HepG2 (cell line): ENCODE measurements around the gene TPRN. TPM values are rescaled to one million over a fixed set of nuclear protein-coding genes. Genes with fewer than 3 reads are reported as not detected.

Source experiments
- ATAC-seq: fragments of 200-7000 bp; cut with Tn5 transposase; 3 replicates; pipeline ENCODE4 v1.9.1; 2020; ENCODE audit warnings: mild to moderate bottlenecking, moderate library complexity
- BruUV-seq: library from RNA; stranded (reverse); fragments of 400-500 nt; replicated peaks from 2 replicates; lab custom pipeline; 2021; lab: Mats Ljungman, UMichigan
- CTCF ChIA-PET: fragments of 300-600 bp; formaldehyde crosslinking; extraction: SDS; loops from one replicate; lab custom pipeline; 2021; ENCODE audit warnings: low total read pairs, inconsistent platforms, low intra/inter-chr PET ratio; lab: Yijun Ruan, JAX
- POLR2A ChIA-PET: fragments of 350-600 bp; sonication (Branson Sonifier 250); formaldehyde crosslinking; loops from one replicate; lab custom pipeline; 2020; ENCODE audit warnings: antibody characterized with exemption, inconsistent platforms; lab: Yijun Ruan, JAX
- DNase-seq: peaks from one replicate; pipeline ENCODE4 v3.0.0-alpha.2; 2015; ENCODE audit warnings: low spot score
- FAIRE-seq: peaks from 3 replicates; lab custom pipeline; 2011; peaks lifted over from hg19 to GRCh38; lab: Jason Lieb, UNC
- H2AFZ ChIP-seq: one replicate; pipeline ENCODE4 v1.6.1; 2011; ENCODE audit warnings: low read length, inconsistent platforms
- H3K27ac ChIP-seq: fragments of 300-600 bp; 3 replicates; pipeline ENCODE4 v1.8.0; 2011; ENCODE audit warnings: mixed run types, mild to moderate bottlenecking, mixed read lengths, low read length, inconsistent platforms; ENCODE audit not compliant: insufficient read depth; ENCODE audit errors: extremely low read length
- H3K27me3 ChIP-seq, 2 experiments: fragments of 200-600 bp in 1 of 2; 2 replicates in 1 of 2; 3 replicates in 1 of 2; pipeline versions ENCODE4 v1.6.0 to v1.8.0; 2011; ENCODE audit warnings: low read length in 2 of 2, mild to moderate bottlenecking in 2 of 2, moderate library complexity in 2 of 2, inconsistent platforms in 1 of 2; ENCODE audit not compliant: insufficient read depth in 2 of 2, control insufficient read depth in 1 of 2
- H3K36me3 ChIP-seq, 2 experiments: fragments of 200-600 bp in 1 of 2; replicated peaks in 1 of 2; 2 replicates in 1 of 2; 3 replicates in 1 of 2; pipeline versions ENCODE4 v1.5.1 to v1.8.0; 2011; ENCODE audit warnings: low read length in 2 of 2, inconsistent platforms in 1 of 2; ENCODE audit not compliant: insufficient read depth in 2 of 2, control insufficient read depth in 1 of 2
- H3K4me1 ChIP-seq: 2 replicates; pipeline ENCODE4 v1.5.1; 2012; ENCODE audit warnings: low read length, inconsistent platforms; ENCODE audit not compliant: insufficient read depth
- H3K4me2 ChIP-seq: 2 replicates; pipeline ENCODE4 v1.6.0; 2011; ENCODE audit warnings: low read depth, low read length, inconsistent platforms
- H3K4me3 ChIP-seq, 3 experiments: fragments of 200-600 bp in 1 of 3; sonication (generic), shearing (Covaris generic) in 1 of 3; replicated peaks in 1 of 3; 2 replicates each; pipeline ENCODE4 v1.5.1; 2011 to 2016; ENCODE audit warnings: low read length in 3 of 3, inconsistent platforms in 2 of 3, low read depth in 2 of 3, mild to moderate bottlenecking in 2 of 3, control low read depth in 1 of 3, mixed read lengths in 1 of 3; ENCODE audit not compliant: insufficient read depth in 1 of 3
- H3K79me2 ChIP-seq: one replicate; pipeline ENCODE4 v1.6.1; 2011; ENCODE audit warnings: low read length, inconsistent platforms; ENCODE audit not compliant: insufficient read depth
- H3K9ac ChIP-seq: 2 replicates; pipeline ENCODE4 v1.6.0; 2011; ENCODE audit warnings: mild to moderate bottlenecking, low read depth, low read length, inconsistent platforms; ENCODE audit not compliant: insufficient read depth
- H3K9me3 ChIP-seq: 2 replicates; pipeline ENCODE4 v1.5.1; 2012; ENCODE audit warnings: mild to moderate bottlenecking, low read length
- H4K20me1 ChIP-seq: 2 replicates; pipeline ENCODE4 v1.6.0; 2011; ENCODE audit warnings: inconsistent platforms, mild to moderate bottlenecking, low read length, moderate library complexity; ENCODE audit not compliant: insufficient read depth
- ZFY ChIP-seq: sonication (generic); formaldehyde crosslinking; IDR thresholded peaks from 2 replicates; pipeline ENCODE4 v1.4.0; 2020; ENCODE audit warnings: missing genetic modification reagents
- ZNF550 ChIP-seq: sonication (generic); formaldehyde crosslinking; IDR thresholded peaks from 2 replicates; pipeline ENCODE4 v1.4.0; 2020; ENCODE audit warnings: mild to moderate bottlenecking, missing genetic modification reagents, borderline replicate concordance
- ZSCAN25 ChIP-seq: sonication (generic); formaldehyde crosslinking; IDR thresholded peaks from 2 replicates; pipeline ENCODE4 v1.8.0; 2022; ENCODE audit warnings: mild to moderate bottlenecking, missing genetic modification reagents
- WGBS: methylation state at CpG from one replicate; pipeline ENCODE4 v1.1.6; 2017; ENCODE audit warnings: low lambda C conversion rate; 5-methylcytosine and 5-hydroxymethylcytosine counted together
- in situ Hi-C: cut with HindIII; loops from 2 replicates; pipeline ENCODE4 v1.10.0; 2017; ENCODE audit warnings: low pct_unique_long_range_greater_than_20kb; ENCODE audit not compliant: extremely low pct_ligation_motif_present
- intact Hi-C: fragments of 100-400 bp; cut with micrococcal nuclease; formaldehyde crosslinking; loops from one replicate; pipeline ENCODE4 v1.10.0; 2022; ENCODE audit not compliant: unreplicated experiment
- polyA plus RNA-seq, 8 experiments: library from polyadenylated mRNA; depleted of rRNA in 3 of 8; stranded (reverse) in 7 of 8; unstranded in 1 of 8; fragments of >200 nt; fragmentation: Illumina TruSeq in 4 of 8; extraction: Trizol in 4 of 8; gene quantifications; 2 replicates each; pipeline versions ENCODE4 v1.2.1 to v1.2.3, GENCODE V29; 2011 to 2016; ENCODE audit warnings: low read depth in 4 of 8, missing spikeins in 1 of 8, mixed read lengths in 1 of 8; ENCODE audit not compliant: insufficient read depth in 1 of 8
- total RNA-seq, 5 experiments: library from RNA; depleted of rRNA; stranded (reverse); fragments of >200 nt; fragmentation: Illumina TruSeq; extraction: Trizol; gene quantifications; 2 replicates each; pipeline ENCODE4 v1.2.3, GENCODE V29; 2016; ENCODE audit warnings: low read depth in 1 of 5
- TF ChIP-seq, protein P1 (sequence below): sonication (generic); formaldehyde crosslinking; IDR thresholded peaks from 2 replicates; pipeline ENCODE4 v1.8.0; 2022; ENCODE audit warnings: missing genetic modification reagents, mild to moderate bottlenecking, moderate library complexity, borderline replicate concordance
- TF ChIP-seq, protein P2 (sequence below), 2 experiments: fragments of 450-650 bp in 1 of 2; sonication (generic) in 1 of 2; formaldehyde crosslinking in 1 of 2; IDR thresholded peaks; 2 replicates each; pipeline versions ENCODE4 v1.6.1 to v1.8.0; 2016 to 2022; ENCODE audit warnings: antibody characterized with exemption in 1 of 2, mild to moderate bottlenecking in 1 of 2, missing genetic modification reagents in 1 of 2

Gene TPRN
- total and polyA plus RNA-seq, 2 of the 13 experiments (the other 11 are each of a cell fraction or from before 2014, with no cell fraction given), result 10.1 to 19.2 TPM

DNA sequence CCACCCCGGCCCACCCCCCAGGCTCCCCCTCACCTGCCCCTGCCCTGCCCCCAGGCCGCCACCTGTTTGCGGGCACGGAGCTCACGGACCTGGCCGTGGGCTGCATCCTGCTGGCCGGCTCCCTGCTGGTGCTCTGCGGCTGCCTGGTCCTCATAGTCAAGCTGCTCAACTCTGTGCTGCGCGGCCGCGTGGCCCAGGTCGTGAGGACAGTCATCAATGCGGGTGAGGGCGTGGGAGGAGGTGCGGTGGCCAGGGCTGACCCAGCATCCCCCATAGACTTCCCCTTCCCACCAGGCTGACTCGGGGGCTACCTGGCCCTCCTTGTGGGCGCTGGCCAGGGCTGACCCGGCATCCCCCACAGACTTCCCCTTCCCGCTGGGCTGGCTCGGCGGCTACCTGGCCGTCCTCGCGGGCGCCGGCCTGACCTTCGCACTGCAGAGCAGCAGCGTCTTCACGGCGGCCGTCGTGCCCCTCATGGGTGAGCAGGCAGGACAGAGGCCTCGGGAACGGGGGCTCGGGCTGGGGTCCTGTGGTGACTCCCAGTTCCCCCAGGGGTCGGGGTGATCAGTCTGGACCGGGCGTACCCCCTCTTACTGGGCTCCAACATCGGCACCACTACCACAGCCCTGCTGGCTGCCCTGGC, 33.6 kb upstream of the TPRN start:
- intact Hi-C loops, result no loop called here
- ChIA-PET CTCF (no interaction called here), POLR2A (interaction anchor here (0.6 to 4.1 kb wide), 5 partner anchors 9 to 43 kb away, joined by 3 to 45 read pairs (median 5); partner anchors contain the start of genes CYSRT1, NELFB and RNF208)
- peaks cover 67% of the 10 kb centered on the region for H3K4me1 ChIP-seq
- FAIRE-seq (no peak), DNase-seq (no peak), ATAC-seq (no peak)
- peaks cover 15% of the 10 kb centered on the region for H3K79me2 ChIP-seq
- peak overlapping the region; percentile 85 for H3K4me2 ChIP-seq
- in situ Hi-C loops, result no loop called here
- H3K9me3 ChIP-seq, result no peaks in the 10 kb centered on the region
- H4K20me1 ChIP-seq, result no peaks in the 10 kb centered on the region
- no peaks in the 10 kb centered on the region for H3K36me3 ChIP-seq
- H3K27ac ChIP-seq, result no peak overlapping the region
- BruUV-seq, result no TSS peak
- 3% methylated on average over 12 of the region's 40 CpGs for WGBS
- no peaks in the 10 kb centered on the region for H3K27me3 ChIP-seq
- H3K4me3 ChIP-seq, result peak overlapping the region; percentile 67 to 81 (median 72)
- H3K9ac ChIP-seq, result peak overlapping the region; percentile 72
- no peak overlapping the region for H2AFZ ChIP-seq
- TF ChIP-seq ZSCAN25 (CRISPR knock-in tag), result 0 out of 2 replicates have a peak, but pooled peaks have one; percentile 59
- TF ChIP-seq, protein P1, sequence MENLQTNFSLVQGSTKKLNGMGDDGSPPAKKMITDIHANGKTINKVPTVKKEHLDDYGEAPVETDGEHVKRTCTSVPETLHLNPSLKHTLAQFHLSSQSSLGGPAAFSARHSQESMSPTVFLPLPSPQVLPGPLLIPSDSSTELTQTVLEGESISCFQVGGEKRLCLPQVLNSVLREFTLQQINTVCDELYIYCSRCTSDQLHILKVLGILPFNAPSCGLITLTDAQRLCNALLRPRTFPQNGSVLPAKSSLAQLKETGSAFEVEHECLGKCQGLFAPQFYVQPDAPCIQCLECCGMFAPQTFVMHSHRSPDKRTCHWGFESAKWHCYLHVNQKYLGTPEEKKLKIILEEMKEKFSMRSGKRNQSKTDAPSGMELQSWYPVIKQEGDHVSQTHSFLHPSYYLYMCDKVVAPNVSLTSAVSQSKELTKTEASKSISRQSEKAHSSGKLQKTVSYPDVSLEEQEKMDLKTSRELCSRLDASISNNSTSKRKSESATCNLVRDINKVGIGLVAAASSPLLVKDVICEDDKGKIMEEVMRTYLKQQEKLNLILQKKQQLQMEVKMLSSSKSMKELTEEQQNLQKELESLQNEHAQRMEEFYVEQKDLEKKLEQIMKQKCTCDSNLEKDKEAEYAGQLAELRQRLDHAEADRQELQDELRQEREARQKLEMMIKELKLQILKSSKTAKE (CRISPR knock-in tag), result 0 out of 2 replicates have a peak, but pooled peaks have one; percentile 20
- TF ChIP-seq, protein P2, sequence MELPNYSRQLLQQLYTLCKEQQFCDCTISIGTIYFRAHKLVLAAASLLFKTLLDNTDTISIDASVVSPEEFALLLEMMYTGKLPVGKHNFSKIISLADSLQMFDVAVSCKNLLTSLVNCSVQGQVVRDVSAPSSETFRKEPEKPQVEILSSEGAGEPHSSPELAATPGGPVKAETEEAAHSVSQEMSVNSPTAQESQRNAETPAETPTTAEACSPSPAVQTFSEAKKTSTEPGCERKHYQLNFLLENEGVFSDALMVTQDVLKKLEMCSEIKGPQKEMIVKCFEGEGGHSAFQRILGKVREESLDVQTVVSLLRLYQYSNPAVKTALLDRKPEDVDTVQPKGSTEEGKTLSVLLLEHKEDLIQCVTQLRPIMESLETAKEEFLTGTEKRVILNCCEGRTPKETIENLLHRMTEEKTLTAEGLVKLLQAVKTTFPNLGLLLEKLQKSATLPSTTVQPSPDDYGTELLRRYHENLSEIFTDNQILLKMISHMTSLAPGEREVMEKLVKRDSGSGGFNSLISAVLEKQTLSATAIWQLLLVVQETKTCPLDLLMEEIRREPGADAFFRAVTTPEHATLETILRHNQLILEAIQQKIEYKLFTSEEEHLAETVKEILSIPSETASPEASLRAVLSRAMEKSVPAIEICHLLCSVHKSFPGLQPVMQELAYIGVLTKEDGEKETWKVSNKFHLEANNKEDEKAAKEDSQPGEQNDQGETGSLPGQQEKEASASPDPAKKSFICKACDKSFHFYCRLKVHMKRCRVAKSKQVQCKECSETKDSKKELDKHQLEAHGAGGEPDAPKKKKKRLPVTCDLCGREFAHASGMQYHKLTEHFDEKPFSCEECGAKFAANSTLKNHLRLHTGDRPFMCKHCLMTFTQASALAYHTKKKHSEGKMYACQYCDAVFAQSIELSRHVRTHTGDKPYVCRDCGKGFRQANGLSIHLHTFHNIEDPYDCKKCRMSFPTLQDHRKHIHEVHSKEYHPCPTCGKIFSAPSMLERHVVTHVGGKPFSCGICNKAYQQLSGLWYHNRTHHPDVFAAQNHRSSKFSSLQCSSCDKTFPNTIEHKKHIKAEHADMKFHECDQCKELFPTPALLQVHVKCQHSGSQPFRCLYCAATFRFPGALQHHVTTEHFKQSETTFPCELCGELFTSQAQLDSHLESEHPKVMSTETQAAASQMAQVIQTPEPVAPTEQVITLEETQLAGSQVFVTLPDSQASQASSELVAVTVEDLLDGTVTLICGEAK (IDR thresholded peaks at IDR 0.05), result no peak
- TF ChIP-seq, protein P2 (CRISPR knock-in tag; IDR thresholded peaks at IDR 0.05), result peak; percentile 43; the same call in 1 of the 2 replicates
- no peak for TF ChIP-seq ZNF550
- peak; percentile 64 for TF ChIP-seq ZFY
